NB4 (cell line): Measurements from ENCODE around the gene GSK3B.

Experiments used
- DNase-seq: peaks from one replicate; pipeline ENCODE4 v3.0.0; 2010; ENCODE audit warnings: low read depth
- H3K4me3 ChIP-seq: one replicate; pipeline ENCODE4 v1.5.1; 2011; ENCODE audit warnings: mild to moderate bottlenecking, low read depth, low read length, moderate library complexity
- CTCF ChIP-seq: IDR thresholded peaks from one replicate; pipeline ENCODE4 v1.5.1; 2012; ENCODE audit warnings: low read depth, low read length
- MAX ChIP-seq: IDR thresholded peaks from 2 replicates; pipeline ENCODE4 v1.6.1; 2011; ENCODE audit warnings: low read depth, low read length
- MYC ChIP-seq: IDR thresholded peaks from 2 replicates; pipeline ENCODE4 v1.6.1; 2011; ENCODE audit warnings: low read depth, low read length
- POLR2A ChIP-seq: IDR thresholded peaks from 2 replicates; pipeline ENCODE4 v1.6.1; 2011; ENCODE audit warnings: mild to moderate bottlenecking; ENCODE audit not compliant: insufficient read length; ENCODE audit errors: extremely low read depth

The GSK3B gene

GRCh38 chr3:120093911-120094775 lies at the start of gene GSK3B:
Gene GSK3B, minus strand, starts transcription at chr3:120094447. Its CDS starts 1,013 bp downstream, at chr3:120093434.
- peak; percentile 92 for DNase-seq
- peak within 1 kb of the TSS; percentile 99 for H3K4me3 ChIP-seq
- TF ChIP-seq MYC (no peak), POLR2A (peak; percentile 46), MAX (0 out of 2 replicates have a peak, but pooled peaks have one; percentile 25)

GRCh38 chr3:120143676-120144075 lies 49.4 kb upstream of the GSK3B start:
- DNase-seq, result no peak
- TF ChIP-seq MYC (no peak), POLR2A (no peak), MAX (no peak), CTCF (no peak)
- no peak overlapping the region for H3K4me3 ChIP-seq

GRCh38 chr3:120142236-120142635 lies 48.0 kb upstream of the GSK3B start:
- no peak overlapping the region for H3K4me3 ChIP-seq
- TF ChIP-seq CTCF, result no peak
- TF ChIP-seq POLR2A, result no peak
- no peak for TF ChIP-seq MYC
- no peak for TF ChIP-seq MAX
- DNase-seq, result no peak

- DNase-seq, result no peak
- no peak for TF ChIP-seq MAX
- TF ChIP-seq CTCF, result no peak
- no peak for TF ChIP-seq MYC
- no peak for TF ChIP-seq POLR2A
Measured at GRCh38 chr3:120140098-120140742, 46.0 kb upstream of the GSK3B start.

GRCh38 chr3:120139140-120139539 lies 44.9 kb upstream of the GSK3B start:
- H3K4me3 ChIP-seq, result no peak overlapping the region
- no peak for DNase-seq
- TF ChIP-seq CTCF, result no peak
- TF ChIP-seq POLR2A, result no peak
- TF ChIP-seq MAX, result no peak
- no peak for TF ChIP-seq MYC

More at GRCh38 chr3:120140098-120140742, 46.0 kb upstream of the GSK3B start:
- H3K4me3 ChIP-seq, result no peak overlapping the region

- H3K4me3 ChIP-seq, result no peak overlapping the region
- no peak for TF ChIP-seq POLR2A
- no peak for TF ChIP-seq MAX
- TF ChIP-seq CTCF, result no peak
- TF ChIP-seq MYC, result no peak
- DNase-seq, result no peak
Measured at GRCh38 chr3:120137548-120137947, 43.3 kb upstream of the GSK3B start.
